PC-3 (cell line): ENCODE results near the gene PPP1R9B. TPM values are rescaled to one million over a fixed set of nuclear protein-coding genes. Genes with fewer than 3 reads are reported as not detected.

Experiments
- ATAC-seq: fragments of 200-7000 bp; cut with Tn5 transposase; 2 replicates; pipeline ENCODE4 v1.9.1; 2020; ENCODE audit warnings: mild to moderate bottlenecking, moderate library complexity
- BruUV-seq: library from RNA; stranded (reverse); fragments of 400-500 nt; replicated peaks from 2 replicates; lab custom pipeline; 2021; lab: Mats Ljungman, UMichigan
- CTCF ChIA-PET: fragments of 300-600 bp; sonication (Branson Sonifier 250); formaldehyde crosslinking; loops from one replicate; lab custom pipeline; 2022; ENCODE audit warnings: antibody characterized with exemption; lab: Charles Lee
- POLR2A ChIA-PET: fragments of 300-600 bp; sonication (Branson Sonifier 250); formaldehyde crosslinking; loops from one replicate; lab custom pipeline; 2022; ENCODE audit warnings: antibody characterized with exemption; ENCODE audit not compliant: unreplicated experiment; lab: Charles Lee
- DNase-seq: peaks from one replicate; pipeline ENCODE4 v3.0.0-alpha.2; 2015
- H2AFZ ChIP-seq: fragments of 300-600 bp; sonication (generic); 2 replicates; pipeline ENCODE4 v1.6.0; 2016; ENCODE audit warnings: antibody characterized with exemption, low read length
- H3F3A ChIP-seq: fragments of 300-600 bp; sonication (generic); one replicate; pipeline ENCODE4 v1.6.0; 2017; ENCODE audit warnings: antibody characterized with exemption, low read length, control low read depth, mild to moderate bottlenecking; ENCODE audit not compliant: unreplicated experiment
- H3K27ac ChIP-seq: fragments of 300-600 bp; sonication (generic); 2 replicates; pipeline ENCODE4 v1.5.1; 2016; ENCODE audit warnings: mild to moderate bottlenecking, low read length
- H3K27me3 ChIP-seq: fragments of 300-600 bp; sonication (generic); 2 replicates; pipeline ENCODE4 v1.6.1; 2016; ENCODE audit warnings: low read length, mixed read lengths
- H3K36me3 ChIP-seq: fragments of 300-600 bp; sonication (generic); 2 replicates; pipeline ENCODE4 v1.6.1; 2016; ENCODE audit warnings: low read depth, mixed run types, low read length, mixed read lengths
- H3K4me1 ChIP-seq: fragments of 300-600 bp; sonication (generic); 2 replicates; pipeline ENCODE4 v1.5.1; 2016; ENCODE audit warnings: low read length; ENCODE audit not compliant: insufficient read depth
- H3K4me2 ChIP-seq: fragments of 300-600 bp; sonication (generic); 2 replicates; pipeline ENCODE4 v1.6.0; 2016; ENCODE audit warnings: low read length
- H3K4me3 ChIP-seq: fragments of 300-600 bp; sonication (generic); 2 replicates; pipeline ENCODE4 v1.5.1; 2016; ENCODE audit warnings: mild to moderate bottlenecking, low read length, mixed read lengths
- H3K79me2 ChIP-seq: fragments of 300-600 bp; sonication (generic); 2 replicates; pipeline ENCODE4 v1.6.1; 2017; ENCODE audit warnings: low read length, mixed read lengths
- H3K9ac ChIP-seq: fragments of 300-600 bp; sonication (generic); 2 replicates; pipeline ENCODE4 v1.6.0; 2016; ENCODE audit warnings: mild to moderate bottlenecking, low read length
- H3K9me2 ChIP-seq: fragments of 300-600 bp; sonication (generic); replicated peaks from 2 replicates; pipeline ENCODE4 v1.6.1; 2016; ENCODE audit warnings: mixed run types, low read length, mixed read lengths
- H3K9me3 ChIP-seq: fragments of 300-600 bp; sonication (generic); 2 replicates; pipeline ENCODE4 v1.6.1; 2016; ENCODE audit warnings: low read length, mixed read lengths
- H4K20me1 ChIP-seq: fragments of 300-600 bp; sonication (generic); 2 replicates; pipeline ENCODE4 v1.6.1; 2016; ENCODE audit warnings: low read length, mixed read lengths
- CTCF ChIP-seq: fragments of 300-600 bp; sonication (generic); conservative IDR thresholded peaks from 2 replicates; pipeline ENCODE4 v1.5.1; 2017; ENCODE audit warnings: antibody characterized with exemption, low read depth, mild to moderate bottlenecking, low read length
- EZH2 ChIP-seq: fragments of 300-600 bp; sonication (generic); IDR thresholded peaks from one replicate; pipeline ENCODE4 v1.6.1; 2017; ENCODE audit warnings: antibody characterized with exemption, mild to moderate bottlenecking, low read length; ENCODE audit not compliant: unreplicated experiment
- EZH2phosphoT487 ChIP-seq: fragments of 300-600 bp; sonication (generic); IDR thresholded peaks from 2 replicates; pipeline ENCODE4 v1.6.1; 2018; ENCODE audit warnings: mild to moderate bottlenecking, antibody characterized with exemption, low read length, borderline replicate concordance
- intact Hi-C: fragments of 100-400 bp; cut with micrococcal nuclease; formaldehyde crosslinking; loops from 2 replicates; pipeline ENCODE4 v1.9.0; 2023
- total RNA-seq: library from RNA; depleted of rRNA; stranded (reverse); fragments of >200 nt; gene quantifications from 2 replicates; pipeline ENCODE4 v1.2.3, GENCODE V29; 2014

PPP1R9B gene
- total RNA-seq, 1 experiment from 2014 or later, result 67.7 TPM

DNA sequence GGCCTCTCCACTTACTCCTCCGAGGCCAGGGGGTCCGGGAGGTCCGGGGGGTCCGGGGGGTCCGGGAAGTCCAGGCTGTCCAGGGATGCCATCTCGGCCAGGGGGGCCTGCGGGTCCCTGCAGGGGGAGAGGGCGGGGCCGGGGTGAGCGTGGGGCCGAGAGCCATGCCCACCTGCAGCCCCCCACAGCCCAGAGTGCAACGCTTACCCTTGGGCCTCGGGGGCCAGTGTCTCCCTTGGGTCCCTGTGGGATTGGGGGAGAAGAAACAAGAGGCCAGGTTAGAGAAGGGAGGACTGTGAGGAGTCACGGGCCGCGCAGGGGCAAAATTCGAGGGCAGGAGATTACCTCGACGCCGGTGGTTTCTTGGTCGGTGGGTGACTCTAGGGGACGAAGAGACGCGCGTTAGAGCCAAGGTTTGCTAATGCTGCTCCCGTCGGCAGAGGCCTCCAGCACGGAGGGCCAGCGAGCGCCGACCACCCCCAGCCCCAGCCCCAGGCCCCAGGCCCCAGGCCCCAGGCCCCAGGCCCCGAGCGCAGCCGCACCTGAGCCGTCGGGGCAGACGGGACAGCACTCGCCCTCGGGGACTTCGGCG is 48.8 kb upstream of the PPP1R9B start:
- no TSS peak for BruUV-seq
- intact Hi-C loops, result no loop called here
- Histone ChIP-seq H3K36me3 (no peaks in the 10 kb centered on the region), H2AFZ (peak overlapping the region; percentile 85), H3K79me2 (no peaks in the 10 kb centered on the region), H3K9me3 (no peaks in the 10 kb centered on the region), H3K4me1 (peaks cover 18% of the 10 kb centered on the region), H4K20me1 (no peaks in the 10 kb centered on the region), H3K27ac (peak overlapping the region; percentile 92), H3F3A (no peaks in the 10 kb centered on the region), H3K9me2 (no peaks in the 10 kb centered on the region), H3K4me2 (peak overlapping the region; percentile 85), H3K27me3 (0 out of 2 replicates have a peak, but pooled peaks cover 6% of the 10 kb centered on the region), H3K4me3 (peak overlapping the region; percentile 69), H3K9ac (peak overlapping the region; percentile 84)
- TF ChIP-seq EZH2 (no peak), CTCF (no peak), EZH2phosphoT487 (no peak)
- ATAC-seq, result no peak
- DNase-seq, result no peak
- CTCF ChIA-PET, result interaction anchor here (0.6 to 2.1 kb wide), 8 partner anchors 47 to 280 kb away, joined by 3 to 53 read pairs (median 10); partner anchors contain the start of gene TMEM92
- POLR2A ChIA-PET, result interaction anchor here (0.7 kb wide), 1 partner anchor 92 kb away, joined by 3 read pairs; no protein-coding TSS in a partner anchor

GRCh38 chr17:50198026-50198669 is 47.7 kb upstream of the PPP1R9B start:
- H3K4me2 ChIP-seq, result peak overlapping the region; percentile 85

More at GRCh38 chr17:50198026-50198669, 47.7 kb upstream of the PPP1R9B start:
- ChIA-PET POLR2A (interaction anchor here (0.6 kb wide), 1 partner anchor 46 kb away, joined by 4 read pairs; no protein-coding TSS in a partner anchor), CTCF (interaction anchor here (0.6 to 1.1 kb wide), 6 partner anchors 10 to 1150 kb away, joined by 3 to 19 read pairs (median 4); no protein-coding TSS in a partner anchor)
- Histone ChIP-seq H3K36me3 (no peaks in the 10 kb centered on the region), H2AFZ (no peak overlapping the region), H3K9ac (peak overlapping the region; percentile 84), H3K27me3 (0 out of 2 replicates have a peak, but pooled peaks cover 6% of the 10 kb centered on the region), H3K4me1 (peaks cover 18% of the 10 kb centered on the region), H3F3A (no peaks in the 10 kb centered on the region), H4K20me1 (no peaks in the 10 kb centered on the region), H3K4me3 (peak overlapping the region; percentile 69; the same call in 1 of the 2 replicates), H3K9me2 (no peaks in the 10 kb centered on the region), H3K27ac (peak overlapping the region; percentile 92), H3K79me2 (no peaks in the 10 kb centered on the region), H3K9me3 (no peaks in the 10 kb centered on the region)
- ATAC-seq, result peak; percentile 5; the same call in 1 of the 2 replicates
- no TSS peak for BruUV-seq
- intact Hi-C loops, result loop anchor here (1.0 kb wide), 2 partner anchors 29 to 104 kb away; no protein-coding TSS in a partner anchor
- peak; percentile 91 for DNase-seq
- TF ChIP-seq EZH2phosphoT487 (no peak), CTCF (peak; percentile 95), EZH2 (no peak)
